Endothelial cell of umbilical vein (primary cell): ENCODE results near the gene CBX6. TPM values are rescaled to one million over a fixed set of nuclear protein-coding genes. Genes with fewer than 3 reads are reported as not detected.
A peak's percentile ranks its signal among the peaks of the same experiment; 100 is the strongest.

Experiments used
- BruUV-seq: library from RNA; stranded (reverse); fragments of 400-500 nt; replicated peaks from 2 replicates; lab custom pipeline; 2021; lab: Mats Ljungman, UMichigan
- CTCF ChIA-PET: fragments of 300-600, 350-600 bp; sonication (Branson Sonifier 250); formaldehyde crosslinking; loops from one replicate; lab custom pipeline; 2021; ENCODE audit warnings: antibody characterized with exemption, inconsistent platforms; lab: Charles Lee
- POLR2A ChIA-PET: fragments of 300-600, 350-600 bp; sonication (Branson Sonifier 250); formaldehyde crosslinking; loops from one replicate; lab custom pipeline; 2021; ENCODE audit warnings: antibody characterized with exemption, inconsistent platforms; lab: Charles Lee
- DNase-seq: peaks from one replicate; pipeline ENCODE4 v3.0.0-alpha.2; 2011; ENCODE audit warnings: low read depth, low spot score
- FAIRE-seq: peaks from 2 replicates; lab custom pipeline; 2011; peaks lifted over from hg19 to GRCh38; lab: Jason Lieb, UNC
- H2AFZ ChIP-seq: 2 replicates; pipeline ENCODE4 v1.6.0; 2012; ENCODE audit warnings: low read depth, low read length, control low read depth, inconsistent platforms
- H3K27ac ChIP-seq: 2 replicates; pipeline ENCODE4 v1.5.1; 2011; ENCODE audit warnings: low read depth, mild to moderate bottlenecking, control low read depth, low read length, moderate library complexity; ENCODE audit not compliant: insufficient read depth
- H3K27me3 ChIP-seq, 2 experiments: 2 replicates each; pipeline versions ENCODE4 v1.6.0 to v1.6.1; 2011; ENCODE audit warnings: low read length in 2 of 2, mixed read lengths in 1 of 2; ENCODE audit not compliant: control insufficient read depth in 2 of 2, insufficient read depth in 2 of 2
- H3K36me3 ChIP-seq, 2 experiments: 2 replicates in 1 of 2; 3 replicates in 1 of 2; pipeline ENCODE4 v1.5.1; 2011; ENCODE audit warnings: low read length in 2 of 2, mild to moderate bottlenecking in 1 of 2, moderate library complexity in 1 of 2; ENCODE audit not compliant: control insufficient read depth in 2 of 2, insufficient read depth in 2 of 2; ENCODE audit errors: extremely low read depth in 1 of 2
- H3K4me1 ChIP-seq: 3 replicates; pipeline ENCODE4 v1.5.1; 2011; ENCODE audit warnings: mild to moderate bottlenecking, low read length; ENCODE audit not compliant: control insufficient read depth, insufficient read depth; ENCODE audit errors: extremely low read depth
- H3K4me2 ChIP-seq: 2 replicates; pipeline ENCODE4 v1.6.1; 2011; ENCODE audit warnings: low read length, control low read depth, mixed read lengths; ENCODE audit not compliant: insufficient read depth
- H3K4me3 ChIP-seq, 3 experiments: fragments of 200-600 bp in 1 of 3; sonication (generic), shearing (Covaris generic) in 1 of 3; replicated peaks in 1 of 3; 2 replicates each; pipeline ENCODE4 v1.5.1; 2011 to 2016; ENCODE audit warnings: control low read depth in 3 of 3, low read length in 3 of 3, mild to moderate bottlenecking in 2 of 3, inconsistent platforms in 1 of 3, low read depth in 1 of 3, moderate library complexity in 1 of 3; ENCODE audit not compliant: insufficient read depth in 1 of 3
- H3K79me2 ChIP-seq: 2 replicates; pipeline ENCODE4 v1.6.0; 2012; ENCODE audit warnings: low read length, inconsistent platforms; ENCODE audit not compliant: control insufficient read depth, insufficient read depth
- H3K9ac ChIP-seq: replicated peaks from 2 replicates; pipeline ENCODE3; 2011; ENCODE audit warnings: low read length, control low read depth; ENCODE audit not compliant: insufficient read depth; ENCODE audit errors: extremely low read depth
- H3K9me1 ChIP-seq: replicated peaks from 3 replicates; pipeline ENCODE4 v1.6.0; 2011; ENCODE audit warnings: mild to moderate bottlenecking, low read length; ENCODE audit not compliant: control insufficient read depth, insufficient read depth; ENCODE audit errors: extremely low read depth
- H3K9me3 ChIP-seq: replicated peaks from 2 replicates; pipeline ENCODE4 v1.5.1; 2012; ENCODE audit warnings: low read length, inconsistent platforms; ENCODE audit not compliant: control insufficient read depth, insufficient read depth
- H4K20me1 ChIP-seq: replicated peaks from 2 replicates; pipeline ENCODE3; 2011; ENCODE audit warnings: mild to moderate bottlenecking, low read length; ENCODE audit not compliant: control insufficient read depth, insufficient read depth; ENCODE audit errors: extremely low read depth
- CTCF ChIP-seq, 2 donors: IDR thresholded peaks; 1 replicate in 1 of 2; 2 replicates in 1 of 2; pipeline ENCODE4 v1.5.1; 2011; ENCODE audit warnings: low read length in 2 of 2, mild to moderate bottlenecking in 2 of 2, moderate library complexity in 2 of 2, control low read depth in 1 of 2, inconsistent platforms in 1 of 2, low read depth in 1 of 2; ENCODE audit not compliant: insufficient read depth in 1 of 2; ENCODE audit errors: extremely low read depth in 1 of 2
- GATA2 ChIP-seq: IDR thresholded peaks from 2 replicates; pipeline ENCODE4 v1.7.0; 2011; ENCODE audit warnings: low read depth, mild to moderate bottlenecking, moderate library complexity, mixed read lengths, low read length; ENCODE audit not compliant: insufficient read length, insufficient read depth
- JUN ChIP-seq: IDR thresholded peaks from 2 replicates; pipeline ENCODE4 v1.6.1; 2011; ENCODE audit warnings: borderline replicate concordance, low read depth; ENCODE audit not compliant: insufficient read length, insufficient read depth
- MYC ChIP-seq: IDR thresholded peaks from one replicate; pipeline ENCODE4 v1.6.1; 2011; ENCODE audit warnings: mild to moderate bottlenecking, low read depth, low read length
- POLR2A ChIP-seq: IDR thresholded peaks from 2 replicates; pipeline ENCODE4 v1.6.1; 2012; ENCODE audit warnings: low read depth, mild to moderate bottlenecking, control low read depth, low read length
- dilution Hi-C: fragments of 300-500 bp; cut with MboI; formaldehyde crosslinking; loops from one replicate; pipeline ENCODE4 v1.15.0; 2019; ENCODE audit warnings: low sequenced_read_pairs; ENCODE audit not compliant: extremely low pct_ligation_motif_present
- intact Hi-C: fragments of 100-400 bp; cut with micrococcal nuclease; formaldehyde crosslinking; loops from one replicate; pipeline ENCODE4 v1.10.0; 2022
- polyA plus RNA-seq, 4 experiments: library from polyadenylated mRNA; depleted of rRNA in 3 of 4; stranded (reverse) in 3 of 4; unstranded in 1 of 4; fragments of >200 nt; gene quantifications; 2 replicates each; pipeline versions ENCODE4 v1.2.1 to v1.2.3, GENCODE V29; 2011 to 2012; ENCODE audit warnings: missing spikeins in 1 of 4
- total RNA-seq: library from RNA; stranded (reverse); gene quantifications from 2 replicates; pipeline ENCODE4 v1.2.3, GENCODE V29; 2021

The CBX6 gene
- total and polyA plus RNA-seq, 2 donors (not counting 3 experiments of a cell fraction or from before 2014, with no cell fraction given), result 14.9 to 62.6 TPM

GRCh38 chr22:38870312-38870741, 1.7 kb downstream of the CBX6 start:
- intact Hi-C loops (loop anchor here (1.0 to 10.0 kb wide), 6 partner anchors 54 to 662 kb away; partner anchors contain the start of gene RPS19BP1), dilution Hi-C loops (no loop called here)
- peaks cover 26% of the 10 kb centered on the region for H3K4me1 ChIP-seq
- ChIA-PET POLR2A (interaction anchor here (1.7 kb wide), 1 partner anchor 102 kb away, joined by 6 read pairs; no protein-coding TSS in a partner anchor), CTCF (interaction anchor here (0.6 to 7.0 kb wide), 47 partner anchors 9 to 659 kb away, joined by 3 to 160 read pairs (median 4); partner anchors contain the start of genes APOBEC3B, APOBEC3C and NPTXR)
- FAIRE-seq (peak; percentile 88), DNase-seq (peak; percentile 80)
- peak overlapping the region; percentile 69 for H3K4me2 ChIP-seq
- TF ChIP-seq JUN (no peak), CTCF (IDR thresholded peaks at IDR 0.05; ENCODE audit: extremely low read depth in 1 of 2, insufficient read depth in 1 of 2, low read depth in 1 of 2, low read length in 2 of 2) (peak; percentile 93 to 95), MYC (peak; percentile 12), POLR2A (no peak), GATA2 (no peak)
- H3K9ac ChIP-seq, result no peak overlapping the region
- no peaks in the 10 kb centered on the region for H3K9me1 ChIP-seq
- no peaks in the 10 kb centered on the region for H4K20me1 ChIP-seq
- no peak overlapping the region for H2AFZ ChIP-seq
- peaks cover 11 to 17% of the 10 kb centered on the region in 2 experiments for H3K27me3 ChIP-seq
- no peaks in the 10 kb centered on the region for H3K9me3 ChIP-seq
- H3K27ac ChIP-seq, result no peak overlapping the region
- H3K4me3 ChIP-seq, result peak overlapping the region in 1 of 3 experiments; percentile 58
- BruUV-seq, result no TSS peak
- H3K79me2 ChIP-seq, result peaks cover 21% of the 10 kb centered on the region
- peaks cover 3 to 5% of the 10 kb centered on the region in 2 experiments for H3K36me3 ChIP-seq
